Retina (tissue), 1 donor: Measurements from ENCODE around the gene TCOF1.
A peak's percentile ranks its signal among the peaks of the same experiment; 100 is the strongest.
"Not testable (repeated sequence)": the region's sequence is repeated elsewhere in the genome, so short reads cannot be mapped to it uniquely, and the experiment has no call there.

Experiments used
- DNase-seq: peaks from one replicate; pipeline ENCODE4 v3.0.0-alpha.2; 2016

The TCOF1 gene

GRCh38 chr5:150406723-150407095 lies 49.2 kb downstream of the TCOF1 start:
- no peak for DNase-seq

- no peak for DNase-seq
These were observed 49.7 kb downstream of the TCOF1 start for GRCh38 chr5:150407096-150407720.

- DNase-seq: no peak
These were observed 50.9 kb downstream of the TCOF1 start for GRCh38 chr5:150408231-150408943.

- DNase-seq: peak; percentile 82
These were observed 52.4 kb downstream of the TCOF1 start for GRCh38 chr5:150409638-150410523.

GRCh38 chr5:150410524-150411244 lies 53.2 kb downstream of the TCOF1 start:
- peak; percentile 63 for DNase-seq

GRCh38 chr5:150411245-150411979 lies 53.9 kb downstream of the TCOF1 start:
- no peak for DNase-seq

- peak; percentile 74 for DNase-seq
These were observed 55.0 kb downstream of the TCOF1 start, which contains the start of gene CD74 for GRCh38 chr5:150412319-150413175. Gene CD74 (minus strand): TSS chr5:150412910. CDS start chr5:150412749, 161 bp downstream.

- DNase-seq: no peak
These were observed 55.8 kb downstream of the TCOF1 start for GRCh38 chr5:150413176-150413901.

GRCh38 chr5:150413902-150414790 lies 56.6 kb downstream of the TCOF1 start:
- not testable (repeated sequence) for DNase-seq

- DNase-seq: no peak
These were observed 62.3 kb downstream of the TCOF1 start for GRCh38 chr5:150419630-150420270.

- DNase-seq: no peak
These were observed 64.6 kb downstream of the TCOF1 start for GRCh38 chr5:150422075-150422474.

- no peak for DNase-seq
These were observed 65.3 kb downstream of the TCOF1 start for GRCh38 chr5:150422758-150423157.

- not testable (repeated sequence) for DNase-seq
These were observed 68.7 kb downstream of the TCOF1 start for GRCh38 chr5:150426165-150426564.

- peak; percentile 31 for DNase-seq
These were observed 70.8 kb downstream of the TCOF1 start for GRCh38 chr5:150428106-150428876.

- DNase-seq: no peak
These were observed 71.5 kb downstream of the TCOF1 start for GRCh38 chr5:150428978-150429377.

- no peak for DNase-seq
These were observed 71.9 kb downstream of the TCOF1 start for GRCh38 chr5:150429410-150429873.

- no peak for DNase-seq
These were observed 73.6 kb downstream of the TCOF1 start for GRCh38 chr5:150431048-150431447.

- no peak for DNase-seq
These were observed 74.1 kb downstream of the TCOF1 start for GRCh38 chr5:150431574-150431973.
